H1 (cell line): Measurements from ENCODE around the gene SYT14. TPM values are rescaled to one million over a fixed set of nuclear protein-coding genes. Genes with fewer than 3 reads are reported as not detected.

Experiments used
- ATF3 ChIP-seq: IDR thresholded peaks from 2 replicates; pipeline ENCODE4 v1.6.1; 2011; ENCODE audit warnings: low read depth, mild to moderate bottlenecking, low read length; ENCODE audit not compliant: insufficient read depth
- BACH1 ChIP-seq: IDR thresholded peaks from 2 replicates; pipeline ENCODE4 v1.6.1; 2012; ENCODE audit warnings: low read length, improper control_type of control experiment
- KDM4A ChIP-seq: IDR thresholded peaks from one replicate; pipeline ENCODE4 v1.7.1; 2012; ENCODE audit warnings: low read depth, mild to moderate bottlenecking, moderate library complexity, low read length, inconsistent platforms; ENCODE audit not compliant: severe bottlenecking
- MAX ChIP-seq: IDR thresholded peaks from 2 replicates; pipeline ENCODE4 v1.6.1; 2012; ENCODE audit warnings: inconsistent platforms
- polyA plus RNA-seq, 7 experiments: library from polyadenylated mRNA; depleted of rRNA in 3 of 7; stranded (reverse) in 5 of 7; unstranded in 2 of 7; fragments of >200 nt in 5 of 7; fragments of 200-250 nt in 2 of 7; gene quantifications; 1 replicate in 5 of 7; 2 replicates in 1 of 7; 4 replicates in 1 of 7; pipeline versions ENCODE4 v1.2.1 to v1.2.3, GENCODE V29; 2011 to 2013; ENCODE audit warnings: missing spikeins in 2 of 7, mixed read lengths in 2 of 7
- total RNA-seq: library from RNA; stranded (reverse); fragmentation: NEBNext Ultra II Directional; extraction: Animal tissue kit (Norgen Biotek cat#: 25700); gene quantifications from 2 replicates; pipeline ENCODE4 v1.2.1, GENCODE V29; 2021

SYT14 gene
- total and polyA plus RNA-seq, 2 of the 8 experiments (the other 6 are each of a cell fraction or from before 2014, with no cell fraction given) = 2.3 to 18.4 TPM

- no peak for TF ChIP-seq ATF3
- TF ChIP-seq KDM4A = no peak
- TF ChIP-seq BACH1 = no peak
- no peak for TF ChIP-seq MAX
- TF ChIP-seq, all 59 proteins: peak for 0
Observed at GRCh38 chr1:209890641-209891330, 47.2 kb upstream of the SYT14 start (continued).
